ENCODE measurements around the gene SMAD1. TPM values are rescaled to one million over a fixed set of nuclear protein-coding genes. Genes with fewer than 3 reads are reported as not detected.

Gene SMAD1
- total RNA-seq, result 140 and 243 TPM in 2 replicates

DNA sequence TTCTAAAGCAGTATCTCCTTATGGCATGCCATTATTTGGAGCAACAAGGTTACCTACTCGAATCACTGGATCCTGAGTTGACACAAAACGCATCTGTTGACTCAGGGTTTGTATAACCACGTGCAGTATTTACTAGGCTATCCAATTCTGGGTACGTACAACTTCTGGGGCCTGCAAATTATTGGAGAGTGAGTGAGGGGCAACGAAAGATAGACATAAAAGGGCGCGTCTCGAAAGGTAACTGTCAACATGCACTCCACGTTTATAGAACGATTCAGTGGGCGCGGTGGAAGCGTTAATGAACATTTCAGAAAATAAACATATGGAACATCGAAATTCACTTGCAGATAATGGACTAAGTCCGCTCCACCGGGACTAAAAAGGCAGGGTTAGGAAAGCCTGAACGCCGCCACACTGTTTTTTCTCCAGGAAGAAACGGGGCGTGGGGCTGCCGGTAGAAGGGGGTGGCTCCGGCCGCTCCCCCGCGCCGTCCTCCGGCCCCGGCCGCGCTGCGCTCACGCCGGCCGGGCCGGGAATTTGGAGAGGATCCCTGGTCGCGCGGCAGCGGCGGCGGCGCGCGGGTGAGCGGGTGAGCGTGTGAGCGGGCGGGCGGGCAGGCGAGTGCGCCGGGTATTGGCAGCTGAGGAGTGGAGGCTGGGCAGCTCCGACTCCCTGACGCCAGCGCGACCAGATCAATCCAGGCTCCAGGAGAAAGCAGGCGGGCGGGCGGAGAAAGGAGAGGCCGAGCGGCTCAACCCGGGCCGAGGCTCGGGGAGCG lies at the start of gene SMAD1:
TSS of gene SMAD1 (plus strand) at position 690 of the 778 bp plus-strand sequence. CDS start 32,761 bp downstream, outside the sequence.

Other genes with a start within 250 kb of the SMAD1 start
- gene MMAA, start 137.5 kb downstream of the SMAD1 start, total RNA-seq, result 2.6 and 3.9 TPM in 2 replicates
- gene C4orf51, start 198.3 kb downstream of the SMAD1 start, total RNA-seq, result not detected in 2 replicates